Cardiac fibroblast (primary cell): ENCODE data around the gene IFIT3.
A peak's percentile ranks its signal among the peaks of the same experiment; 100 is the strongest.

Experiments
- DNase-seq, 2 donors: peaks; one replicate each; pipeline versions ENCODE4 v3.0.0 to v3.0.0-alpha.2; 2010; ENCODE audit warnings: low read depth in 2 of 2
- H3K4me3 ChIP-seq, 2 donors: replicated peaks in 1 of 2; 1 replicate in 1 of 2; 2 replicates in 1 of 2; pipeline ENCODE4 v1.5.1; 2011; ENCODE audit warnings: low read depth in 2 of 2, low read length in 2 of 2, mild to moderate bottlenecking in 2 of 2, moderate library complexity in 1 of 2
- TF ChIP-seq, protein P1 (sequence below): IDR thresholded peaks from one replicate; pipeline ENCODE4 v1.5.1; 2011; ENCODE audit warnings: low read depth, mild to moderate bottlenecking, low read length, inconsistent platforms

Gene IFIT3

DNA sequence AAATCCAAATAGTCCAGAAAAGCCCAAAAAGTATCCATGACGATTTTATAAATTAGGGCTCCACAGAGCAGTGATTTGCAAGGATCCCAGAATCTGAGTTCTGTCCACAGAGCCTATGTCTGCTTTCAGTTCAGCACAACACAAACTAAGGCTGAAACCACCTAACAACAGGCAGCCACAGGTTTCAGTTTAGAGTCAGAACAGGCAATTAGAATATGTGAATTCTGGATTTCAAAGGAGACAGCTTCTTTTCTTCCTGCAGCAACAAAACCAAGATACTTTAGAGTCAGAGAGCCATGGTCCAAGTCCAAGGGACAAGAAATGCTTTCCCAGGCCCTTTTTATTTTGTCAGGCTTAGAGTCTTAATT lies 23.6 kb downstream of the IFIT3 start:
- peak in 1 of 2 donors; percentile 40 for DNase-seq
- TF ChIP-seq, protein P1, sequence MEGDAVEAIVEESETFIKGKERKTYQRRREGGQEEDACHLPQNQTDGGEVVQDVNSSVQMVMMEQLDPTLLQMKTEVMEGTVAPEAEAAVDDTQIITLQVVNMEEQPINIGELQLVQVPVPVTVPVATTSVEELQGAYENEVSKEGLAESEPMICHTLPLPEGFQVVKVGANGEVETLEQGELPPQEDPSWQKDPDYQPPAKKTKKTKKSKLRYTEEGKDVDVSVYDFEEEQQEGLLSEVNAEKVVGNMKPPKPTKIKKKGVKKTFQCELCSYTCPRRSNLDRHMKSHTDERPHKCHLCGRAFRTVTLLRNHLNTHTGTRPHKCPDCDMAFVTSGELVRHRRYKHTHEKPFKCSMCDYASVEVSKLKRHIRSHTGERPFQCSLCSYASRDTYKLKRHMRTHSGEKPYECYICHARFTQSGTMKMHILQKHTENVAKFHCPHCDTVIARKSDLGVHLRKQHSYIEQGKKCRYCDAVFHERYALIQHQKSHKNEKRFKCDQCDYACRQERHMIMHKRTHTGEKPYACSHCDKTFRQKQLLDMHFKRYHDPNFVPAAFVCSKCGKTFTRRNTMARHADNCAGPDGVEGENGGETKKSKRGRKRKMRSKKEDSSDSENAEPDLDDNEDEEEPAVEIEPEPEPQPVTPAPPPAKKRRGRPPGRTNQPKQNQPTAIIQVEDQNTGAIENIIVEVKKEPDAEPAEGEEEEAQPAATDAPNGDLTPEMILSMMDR: no peak
- H3K4me3 ChIP-seq: no peak overlapping the region

GRCh38 chr10:89351780-89352597 lies 24.2 kb downstream of the IFIT3 start:
- H3K4me3 ChIP-seq: peak overlapping the region in 1 of 2 donors; percentile 5
- TF ChIP-seq, protein P1: no peak
- peak; percentile 98 for DNase-seq

DNA sequence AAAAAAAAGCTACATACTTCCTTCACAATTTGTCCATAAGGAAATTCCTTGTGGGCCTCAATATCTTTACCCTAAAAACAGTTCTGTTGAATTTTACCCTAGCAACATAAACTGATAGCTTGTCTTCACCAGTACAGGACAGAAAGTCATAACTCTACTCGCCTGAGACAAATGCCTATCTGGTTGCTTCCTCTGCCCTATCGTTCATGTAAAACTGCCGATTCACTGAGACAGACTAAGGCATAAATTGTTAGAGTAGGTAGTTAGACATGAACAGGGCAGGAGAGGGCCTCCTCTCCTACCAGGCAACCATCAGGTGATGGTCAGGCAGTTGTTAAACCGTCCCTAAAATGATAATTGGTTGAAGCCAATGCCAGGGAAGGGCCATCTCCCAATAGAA lies 25.0 kb downstream of the IFIT3 start:
- TF ChIP-seq, protein P1: no peak
- peak in 1 of 2 donors; percentile 23 for DNase-seq
- H3K4me3 ChIP-seq: no peak overlapping the region

GRCh38 chr10:89355394-89355931 lies 27.7 kb downstream of the IFIT3 start:
- TF ChIP-seq, protein P1: no peak
- DNase-seq: peak; percentile 45 to 85
- no peak overlapping the region for H3K4me3 ChIP-seq

GRCh38 chr10:89357096-89357495 lies 29.3 kb downstream of the IFIT3 start:
- TF ChIP-seq, protein P1: no peak
- DNase-seq: no peak
- H3K4me3 ChIP-seq: no peak overlapping the region

DNA sequence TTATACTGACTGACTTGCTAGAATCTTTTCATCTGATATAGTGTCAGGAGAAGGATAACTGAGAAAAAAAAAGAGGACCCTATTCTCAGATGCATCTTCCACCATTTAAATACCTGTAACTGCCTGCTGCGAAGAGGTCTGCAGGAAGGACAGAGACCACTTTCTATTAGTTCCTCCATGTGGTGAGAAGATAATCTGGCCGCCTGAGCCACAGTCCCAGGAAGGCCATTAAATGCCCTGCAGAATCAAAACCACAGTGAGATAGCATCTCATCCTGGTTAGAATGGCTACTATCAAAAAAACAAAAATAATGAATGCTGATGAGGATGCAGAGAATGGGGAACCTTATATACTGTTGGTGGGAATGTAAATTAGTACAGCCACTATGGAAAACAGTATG lies 30.2 kb downstream of the IFIT3 start:
- H3K4me3 ChIP-seq: no peak overlapping the region
- no peak for DNase-seq
- TF ChIP-seq, protein P1: no peak
